DOHH2 (cell line): ENCODE results near the gene COL4A3.

Experiments
- H3F3A ChIP-seq: fragments of 200-600 bp; sonication (generic), shearing (Covaris generic); 2 replicates; pipeline ENCODE4 v1.6.0; 2016; ENCODE audit warnings: antibody characterized with exemption, mild to moderate bottlenecking; ENCODE audit not compliant: control insufficient read depth, insufficient read depth
- H3K27ac ChIP-seq: fragments of 200-600 bp; sonication (generic); 2 replicates; pipeline ENCODE4 v1.5.1; 2014; ENCODE audit warnings: low read depth, mild to moderate bottlenecking, low read length, moderate library complexity
- H3K27me3 ChIP-seq: fragments of 200-600 bp; sonication (generic); 2 replicates; pipeline ENCODE4 v1.6.1; 2014; ENCODE audit warnings: mild to moderate bottlenecking, low read length, mixed read lengths; ENCODE audit not compliant: control insufficient read depth
- H3K36me3 ChIP-seq: fragments of 200-600 bp; sonication (generic); 2 replicates; pipeline ENCODE4 v1.6.1; 2014; ENCODE audit warnings: mild to moderate bottlenecking, low read length, moderate library complexity, mixed read lengths; ENCODE audit not compliant: control insufficient read depth
- H3K4me1 ChIP-seq: fragments of 200-600 bp; sonication (generic); 2 replicates; pipeline ENCODE4 v1.6.1; 2014; ENCODE audit warnings: mild to moderate bottlenecking, low read length, mixed read lengths; ENCODE audit not compliant: control insufficient read depth
- H3K4me2 ChIP-seq: fragments of 200-600 bp; sonication (generic); 2 replicates; pipeline ENCODE4 v1.6.0; 2014; ENCODE audit warnings: mild to moderate bottlenecking, low read length, moderate library complexity
- H3K4me3 ChIP-seq: fragments of 200-600 bp; sonication (generic); 2 replicates; pipeline ENCODE4 v1.5.1; 2014; ENCODE audit warnings: mild to moderate bottlenecking, low read length, mixed read lengths
- H3K79me2 ChIP-seq: fragments of 200-600 bp; sonication (generic); 2 replicates; pipeline ENCODE4 v1.6.1; 2014; ENCODE audit warnings: mild to moderate bottlenecking, low read length, mixed read lengths; ENCODE audit not compliant: control insufficient read depth
- H3K9me2 ChIP-seq: fragments of 200-600 bp; sonication (generic); replicated peaks from 2 replicates; pipeline ENCODE4 v1.6.1; 2014; ENCODE audit warnings: mild to moderate bottlenecking, low read length, mixed read lengths; ENCODE audit not compliant: control insufficient read depth
- H3K9me3 ChIP-seq: fragments of 200-600 bp; sonication (generic); 2 replicates; pipeline ENCODE4 v1.6.1; 2014; ENCODE audit warnings: antibody characterized with exemption, low read length, mixed read lengths; ENCODE audit not compliant: control insufficient read depth, insufficient read depth
- H4K20me1 ChIP-seq: fragments of 200-600 bp; sonication (generic); 2 replicates; pipeline ENCODE4 v1.6.0; 2014; ENCODE audit warnings: low read depth, mild to moderate bottlenecking, antibody characterized with exemption, low read length, moderate library complexity; ENCODE audit not compliant: control insufficient read depth, insufficient read depth
- EZH2phosphoT487 ChIP-seq: fragments of 200-600 bp; sonication (generic); IDR thresholded peaks from 2 replicates; pipeline ENCODE4 v1.6.1; 2017; ENCODE audit warnings: borderline replicate concordance, mild to moderate bottlenecking, antibody characterized with exemption, low read length, moderate library complexity, mixed read lengths
- TF ChIP-seq, protein P1 (sequence below): fragments of 200-600 bp; sonication (generic); IDR thresholded peaks from one replicate; pipeline ENCODE4 v1.5.1; 2014; ENCODE audit warnings: antibody characterized with exemption, mild to moderate bottlenecking, low read depth, low read length; ENCODE audit not compliant: poor library complexity, severe bottlenecking

The COL4A3 gene

GRCh38 chr2:227141301-227141700 is 23.1 kb upstream of the COL4A3 start:
- Histone ChIP-seq H3K9me3 (no peaks in the 10 kb centered on the region), H3K4me2 (no peak overlapping the region), H3K9me2 (no peaks in the 10 kb centered on the region), H3K27me3 (no peaks in the 10 kb centered on the region), H4K20me1 (no peaks in the 10 kb centered on the region), H3K4me3 (no peak overlapping the region), H3K27ac (no peak overlapping the region), H3K4me1 (no peaks in the 10 kb centered on the region), H3K79me2 (no peaks in the 10 kb centered on the region), H3F3A (no peaks in the 10 kb centered on the region), H3K36me3 (no peaks in the 10 kb centered on the region)
- TF ChIP-seq EZH2phosphoT487, result no peak
- TF ChIP-seq, protein P1, sequence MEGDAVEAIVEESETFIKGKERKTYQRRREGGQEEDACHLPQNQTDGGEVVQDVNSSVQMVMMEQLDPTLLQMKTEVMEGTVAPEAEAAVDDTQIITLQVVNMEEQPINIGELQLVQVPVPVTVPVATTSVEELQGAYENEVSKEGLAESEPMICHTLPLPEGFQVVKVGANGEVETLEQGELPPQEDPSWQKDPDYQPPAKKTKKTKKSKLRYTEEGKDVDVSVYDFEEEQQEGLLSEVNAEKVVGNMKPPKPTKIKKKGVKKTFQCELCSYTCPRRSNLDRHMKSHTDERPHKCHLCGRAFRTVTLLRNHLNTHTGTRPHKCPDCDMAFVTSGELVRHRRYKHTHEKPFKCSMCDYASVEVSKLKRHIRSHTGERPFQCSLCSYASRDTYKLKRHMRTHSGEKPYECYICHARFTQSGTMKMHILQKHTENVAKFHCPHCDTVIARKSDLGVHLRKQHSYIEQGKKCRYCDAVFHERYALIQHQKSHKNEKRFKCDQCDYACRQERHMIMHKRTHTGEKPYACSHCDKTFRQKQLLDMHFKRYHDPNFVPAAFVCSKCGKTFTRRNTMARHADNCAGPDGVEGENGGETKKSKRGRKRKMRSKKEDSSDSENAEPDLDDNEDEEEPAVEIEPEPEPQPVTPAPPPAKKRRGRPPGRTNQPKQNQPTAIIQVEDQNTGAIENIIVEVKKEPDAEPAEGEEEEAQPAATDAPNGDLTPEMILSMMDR, result no peak

DNA sequence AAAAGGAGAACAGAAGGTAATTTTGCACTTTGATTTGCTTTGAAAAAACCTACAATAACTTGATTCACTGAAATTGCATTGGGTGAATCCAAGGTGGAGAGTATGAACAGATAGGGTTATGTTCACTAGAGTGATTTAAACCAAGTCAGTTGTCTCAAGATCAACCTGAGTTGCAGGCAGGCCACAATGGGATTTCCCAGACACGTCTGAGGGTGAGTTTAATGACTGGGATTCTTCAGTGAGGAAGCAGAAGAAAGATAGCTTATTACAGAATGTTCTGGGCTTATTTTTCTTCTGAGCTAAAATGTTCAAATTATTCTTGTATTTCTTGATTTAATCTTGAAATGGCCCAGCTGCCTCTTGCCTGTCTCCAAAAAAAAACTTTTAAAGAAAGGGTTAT is 20.5 kb upstream of the COL4A3 start:
- H3K4me1 ChIP-seq, result no peaks in the 10 kb centered on the region
- no peak overlapping the region for H3K4me2 ChIP-seq

DNA sequence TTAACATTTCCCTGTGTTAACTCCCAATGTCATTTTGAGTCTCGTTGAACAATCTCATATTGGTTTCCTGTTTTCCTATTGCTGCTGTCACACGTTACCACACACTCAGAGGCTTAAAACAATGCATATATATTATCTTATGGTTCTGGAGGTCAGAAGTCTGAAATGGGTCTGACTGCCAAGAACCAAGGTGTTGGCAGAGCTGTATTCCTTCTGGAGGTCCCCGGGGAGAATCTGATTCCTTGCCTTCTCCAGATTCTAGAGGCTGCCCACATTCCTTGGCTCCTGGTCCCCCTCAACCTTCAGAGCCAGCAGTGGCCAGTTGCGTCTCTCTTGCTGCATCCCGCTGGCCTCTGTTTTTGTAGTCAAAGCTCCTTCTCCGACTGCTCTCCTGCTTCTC is 18.0 kb upstream of the COL4A3 start:
- no peaks in the 10 kb centered on the region for H3K27me3 ChIP-seq
- no peak overlapping the region for H3K4me2 ChIP-seq
- H3K36me3 ChIP-seq, result no peaks in the 10 kb centered on the region
- H3F3A ChIP-seq, result no peaks in the 10 kb centered on the region
- TF ChIP-seq, protein P1, result no peak
- TF ChIP-seq EZH2phosphoT487, result no peak
- no peaks in the 10 kb centered on the region for H3K4me1 ChIP-seq
- H3K4me3 ChIP-seq, result no peak overlapping the region
- no peaks in the 10 kb centered on the region for H3K79me2 ChIP-seq
- peaks cover 3% of the 10 kb centered on the region; the same call in 1 of the 2 replicates for H3K9me3 ChIP-seq
- H3K27ac ChIP-seq, result no peak overlapping the region
- no peaks in the 10 kb centered on the region for H3K9me2 ChIP-seq
- no peaks in the 10 kb centered on the region for H4K20me1 ChIP-seq

More for the DNA sequence above, 20.5 kb upstream of the COL4A3 start:
- no peak overlapping the region for H3K4me3 ChIP-seq
- peaks cover 3% of the 10 kb centered on the region; the same call in 1 of the 2 replicates for H3K9me3 ChIP-seq
- H3K79me2 ChIP-seq, result no peaks in the 10 kb centered on the region
- no peaks in the 10 kb centered on the region for H3K9me2 ChIP-seq
- H3K36me3 ChIP-seq, result no peaks in the 10 kb centered on the region
- H3K27ac ChIP-seq, result no peak overlapping the region
- no peaks in the 10 kb centered on the region for H4K20me1 ChIP-seq
- TF ChIP-seq EZH2phosphoT487, result no peak
- TF ChIP-seq, protein P1, result no peak
- no peaks in the 10 kb centered on the region for H3K27me3 ChIP-seq
- no peaks in the 10 kb centered on the region for H3F3A ChIP-seq
